Osteocyte (in vitro differentiated cells): ENCODE measurements around the gene CAMKK2. TPM values are rescaled to one million over a fixed set of nuclear protein-coding genes. Genes with fewer than 3 reads are reported as not detected.
"Not testable (repeated sequence)": the region's sequence is repeated elsewhere in the genome, so short reads cannot be mapped to it uniquely, and the experiment has no call there.

Source experiments
- DNase-seq: peaks from one replicate; pipeline ENCODE4 v3.0.0; 2021; ENCODE audit warnings: mixed read lengths; ENCODE audit not compliant: unreplicated experiment; ENCODE audit errors: extremely low spot score
- H3K27ac Mint-ChIP-seq: one replicate; pipeline ENCODE4 v1.8.0; 2021; ENCODE audit warnings: mild to moderate bottlenecking, mixed read lengths; ENCODE audit not compliant: unreplicated experiment
- H3K27me3 Mint-ChIP-seq: one replicate; pipeline ENCODE4 v1.8.0; 2021; ENCODE audit warnings: mixed read lengths; ENCODE audit not compliant: unreplicated experiment
- H3K36me3 Mint-ChIP-seq: one replicate; pipeline ENCODE4 v1.8.0; 2021; ENCODE audit warnings: mixed read lengths; ENCODE audit not compliant: unreplicated experiment
- H3K4me1 Mint-ChIP-seq: one replicate; pipeline ENCODE4 v1.8.0; 2021; ENCODE audit warnings: mixed read lengths; ENCODE audit not compliant: unreplicated experiment
- H3K4me3 Mint-ChIP-seq: one replicate; pipeline ENCODE4 v1.8.0; 2021; ENCODE audit warnings: mild to moderate bottlenecking, moderate library complexity, mixed read lengths; ENCODE audit not compliant: unreplicated experiment
- H3K9me3 Mint-ChIP-seq: one replicate; pipeline ENCODE4 v1.8.0; 2021; ENCODE audit warnings: mixed read lengths; ENCODE audit not compliant: unreplicated experiment
- total RNA-seq: library from RNA; stranded (reverse); gene quantifications from 2 replicates; pipeline ENCODE4 v1.2.1, GENCODE V29; 2021
- TF ChIP-seq, protein P1 (sequence below): fragments of 200-600 bp; sonication (generic); IDR thresholded peaks from 2 replicates; pipeline ENCODE4 v1.5.0; 2021; ENCODE audit warnings: antibody characterized with exemption, mild to moderate bottlenecking, moderate library complexity

Gene CAMKK2
- total RNA-seq, 1 donor from 2014 or later: 33.0 TPM

DNA sequence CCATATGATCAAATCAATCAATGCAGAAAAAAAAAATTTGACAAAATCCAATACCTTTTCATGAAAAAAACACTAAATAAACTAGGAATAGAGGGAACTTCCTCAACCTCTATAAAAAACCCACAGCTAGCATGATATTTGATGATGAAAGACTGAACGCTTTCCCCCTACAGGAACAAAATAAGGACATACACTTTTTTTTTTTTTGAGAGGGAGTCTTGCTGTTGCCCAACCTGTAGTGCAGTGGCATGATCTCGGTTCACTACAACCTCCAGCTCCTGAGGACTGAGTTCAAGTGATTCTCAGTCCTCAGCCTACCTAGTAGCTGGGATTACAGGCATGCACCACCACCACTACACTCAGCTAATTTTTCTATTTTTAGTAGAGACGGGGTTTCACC lies 17.9 kb upstream of the CAMKK2 start:
- no peak for DNase-seq
- Mint-ChIP-seq H3K27me3 (no peaks in the 10 kb centered on the region), H3K36me3 (peaks cover 46% of the 10 kb centered on the region)

DNA sequence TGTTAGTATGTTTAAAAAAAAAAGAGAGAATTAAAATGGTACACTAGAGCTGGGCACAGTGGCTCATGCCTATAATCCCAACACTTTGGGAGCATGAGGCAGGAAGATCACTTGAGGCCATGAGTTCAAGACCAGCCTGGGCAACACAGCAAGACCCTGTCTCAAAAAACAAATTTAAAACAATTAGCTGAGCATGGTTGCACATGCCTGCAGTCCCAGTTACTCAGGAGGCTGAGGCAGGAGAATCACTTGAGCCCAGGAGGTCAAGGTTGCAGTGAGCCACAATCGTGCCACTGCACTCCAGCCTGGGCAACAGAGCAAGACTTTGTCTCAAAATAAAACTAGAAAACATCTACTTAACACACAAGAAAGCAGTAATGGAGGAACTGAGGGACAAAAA lies 13.7 kb upstream of the CAMKK2 start:
- not testable (repeated sequence) for H3K9me3 Mint-ChIP-seq, H3K4me1 Mint-ChIP-seq, H3K27me3 Mint-ChIP-seq, H3K27ac Mint-ChIP-seq, DNase-seq, H3K4me3 Mint-ChIP-seq
- H3K36me3 Mint-ChIP-seq: peaks cover 36% of the 10 kb centered on the region

More for the DNA sequence above, 17.9 kb upstream of the CAMKK2 start:
- H3K27ac Mint-ChIP-seq: no peak overlapping the region
- H3K9me3 Mint-ChIP-seq: no peaks in the 10 kb centered on the region
- H3K4me1 Mint-ChIP-seq: no peaks in the 10 kb centered on the region
- H3K4me3 Mint-ChIP-seq: no peak overlapping the region
- TF ChIP-seq, protein P1, sequence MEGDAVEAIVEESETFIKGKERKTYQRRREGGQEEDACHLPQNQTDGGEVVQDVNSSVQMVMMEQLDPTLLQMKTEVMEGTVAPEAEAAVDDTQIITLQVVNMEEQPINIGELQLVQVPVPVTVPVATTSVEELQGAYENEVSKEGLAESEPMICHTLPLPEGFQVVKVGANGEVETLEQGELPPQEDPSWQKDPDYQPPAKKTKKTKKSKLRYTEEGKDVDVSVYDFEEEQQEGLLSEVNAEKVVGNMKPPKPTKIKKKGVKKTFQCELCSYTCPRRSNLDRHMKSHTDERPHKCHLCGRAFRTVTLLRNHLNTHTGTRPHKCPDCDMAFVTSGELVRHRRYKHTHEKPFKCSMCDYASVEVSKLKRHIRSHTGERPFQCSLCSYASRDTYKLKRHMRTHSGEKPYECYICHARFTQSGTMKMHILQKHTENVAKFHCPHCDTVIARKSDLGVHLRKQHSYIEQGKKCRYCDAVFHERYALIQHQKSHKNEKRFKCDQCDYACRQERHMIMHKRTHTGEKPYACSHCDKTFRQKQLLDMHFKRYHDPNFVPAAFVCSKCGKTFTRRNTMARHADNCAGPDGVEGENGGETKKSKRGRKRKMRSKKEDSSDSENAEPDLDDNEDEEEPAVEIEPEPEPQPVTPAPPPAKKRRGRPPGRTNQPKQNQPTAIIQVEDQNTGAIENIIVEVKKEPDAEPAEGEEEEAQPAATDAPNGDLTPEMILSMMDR: no peak

GRCh38 chr12:121307397-121307796 lies 10.9 kb upstream of the CAMKK2 start:
- not testable (repeated sequence) for DNase-seq, H3K27ac Mint-ChIP-seq, H3K9me3 Mint-ChIP-seq, H3K27me3 Mint-ChIP-seq, H3K4me3 Mint-ChIP-seq, H3K4me1 Mint-ChIP-seq
- H3K36me3 Mint-ChIP-seq: peaks cover 30% of the 10 kb centered on the region

DNA sequence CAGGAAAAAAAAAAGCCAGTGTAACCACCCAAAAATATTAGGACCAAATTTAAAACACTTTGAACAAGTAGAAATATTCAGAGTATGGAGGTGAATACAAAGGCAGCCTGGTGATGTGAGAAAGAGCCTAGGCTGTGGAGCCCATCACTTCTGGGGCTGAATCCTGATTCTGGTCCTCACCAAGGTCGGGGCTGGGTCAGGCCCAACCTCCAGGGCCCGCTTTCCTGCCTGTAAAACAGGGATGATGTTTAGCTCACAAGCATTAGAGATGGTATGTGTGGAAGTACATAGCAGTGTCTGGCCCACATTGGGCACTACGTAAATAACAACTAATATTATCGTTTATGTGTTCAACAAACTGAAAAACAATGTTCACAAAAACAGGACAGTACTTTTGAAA lies 7.8 kb upstream of the CAMKK2 start:
- H3K27me3 Mint-ChIP-seq: peaks cover 2% of the 10 kb centered on the region
- TF ChIP-seq, protein P1: no peak
- no peaks in the 10 kb centered on the region for H3K4me1 Mint-ChIP-seq
- H3K27ac Mint-ChIP-seq: no peak overlapping the region
- no peak for DNase-seq
- H3K9me3 Mint-ChIP-seq: no peaks in the 10 kb centered on the region
- no peak overlapping the region for H3K4me3 Mint-ChIP-seq
- H3K36me3 Mint-ChIP-seq: peaks cover 11% of the 10 kb centered on the region

- TF ChIP-seq, protein P1: no peak
- Mint-ChIP-seq H3K36me3 (no peaks in the 10 kb centered on the region), H3K27ac (no peak overlapping the region), H3K27me3 (peaks cover 2% of the 10 kb centered on the region), H3K9me3 (no peaks in the 10 kb centered on the region), H3K4me3 (no peak overlapping the region), H3K4me1 (peaks cover 6% of the 10 kb centered on the region)
- DNase-seq: no peak
Observed at GRCh38 chr12:121301876-121302275, 5.4 kb upstream of the CAMKK2 start.

DNA sequence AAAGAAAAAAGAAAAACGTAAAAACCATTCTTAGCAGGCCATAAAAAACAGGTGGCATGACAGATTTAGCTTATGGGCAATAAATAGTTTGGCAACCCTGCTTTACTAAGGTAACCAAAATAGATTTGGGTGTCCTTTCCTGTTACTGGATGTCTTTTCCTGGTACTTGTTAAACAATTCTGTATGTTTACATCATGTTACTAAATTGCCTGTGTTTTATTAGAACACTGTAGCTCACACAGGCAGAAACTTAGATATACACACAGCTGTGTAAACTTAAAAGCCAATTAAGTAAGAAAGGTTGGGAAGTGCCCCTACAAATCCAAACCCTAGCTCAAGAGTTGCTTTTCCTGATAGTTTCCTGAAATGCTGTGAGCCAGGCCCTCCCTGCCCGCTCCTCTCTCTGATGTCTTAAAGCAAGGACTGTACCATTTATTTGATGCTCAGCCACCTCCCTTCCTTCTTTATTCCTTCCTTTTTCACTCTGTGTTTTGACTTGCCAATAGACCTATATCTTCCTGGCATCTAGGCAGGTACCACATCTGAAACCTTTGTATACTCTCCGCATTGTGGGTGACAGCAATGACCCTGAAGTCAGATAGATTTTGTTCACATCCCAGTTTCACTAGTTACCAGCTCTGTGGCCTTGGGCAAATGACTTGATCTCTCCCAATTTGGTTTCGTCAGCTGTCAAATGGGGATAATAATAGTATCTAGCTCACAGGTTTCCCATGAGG lies 3.7 kb upstream of the CAMKK2 start:
- Mint-ChIP-seq H3K4me3 (no peak overlapping the region), H3K27ac (no peak overlapping the region), H3K9me3 (no peaks in the 10 kb centered on the region), H3K36me3 (no peaks in the 10 kb centered on the region), H3K27me3 (peaks cover 2% of the 10 kb centered on the region), H3K4me1 (peaks cover 10% of the 10 kb centered on the region)
- TF ChIP-seq, protein P1: no peak
- no peak for DNase-seq
